ENCODE measurements around the gene EPS15. TPM values are rescaled to one million over a fixed set of nuclear protein-coding genes. Genes with fewer than 3 reads are reported as not detected.
"Not testable (repeated sequence)": the region's sequence is repeated elsewhere in the genome, so short reads cannot be mapped to it uniquely, and the experiment has no call there.

Gene EPS15
- total RNA-seq, 1 donor from 2014 or later, result 44.6 TPM

DNA sequence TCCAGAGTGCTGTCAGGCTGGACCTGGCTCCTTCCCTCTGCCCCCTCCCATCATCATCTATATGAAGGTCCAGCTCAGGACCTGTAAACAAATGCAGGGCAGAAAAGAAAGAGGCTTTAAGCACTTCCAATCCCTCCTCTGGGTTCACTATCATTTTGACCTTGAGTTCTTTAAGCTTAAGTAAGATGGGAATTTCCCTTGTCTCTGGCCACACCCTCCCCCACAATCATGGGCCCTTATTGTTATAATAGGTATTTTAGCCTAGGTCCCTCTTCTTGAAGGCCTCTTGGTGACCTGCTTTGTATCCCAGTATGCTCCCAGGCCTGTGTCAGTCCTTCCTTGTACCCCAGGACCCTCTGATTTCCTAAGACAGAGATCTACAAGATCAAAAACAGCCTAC is 45.1 kb upstream of the EPS15 start:
- no peak for DNase-seq (ENCODE audit: low spot score in 2 of 2)
- Histone ChIP-seq H3K27ac (peak overlapping the region; percentile 68), H3K4me3 (no peak overlapping the region), H3K4me1 (peaks cover 0 to 37% of the 10 kb centered on the region in 2 donors), H3K9me3 (no peaks in the 10 kb centered on the region), H3K27me3 (no peaks in the 10 kb centered on the region), H3K36me3 (no peaks in the 10 kb centered on the region)
- TF ChIP-seq, protein P1, sequence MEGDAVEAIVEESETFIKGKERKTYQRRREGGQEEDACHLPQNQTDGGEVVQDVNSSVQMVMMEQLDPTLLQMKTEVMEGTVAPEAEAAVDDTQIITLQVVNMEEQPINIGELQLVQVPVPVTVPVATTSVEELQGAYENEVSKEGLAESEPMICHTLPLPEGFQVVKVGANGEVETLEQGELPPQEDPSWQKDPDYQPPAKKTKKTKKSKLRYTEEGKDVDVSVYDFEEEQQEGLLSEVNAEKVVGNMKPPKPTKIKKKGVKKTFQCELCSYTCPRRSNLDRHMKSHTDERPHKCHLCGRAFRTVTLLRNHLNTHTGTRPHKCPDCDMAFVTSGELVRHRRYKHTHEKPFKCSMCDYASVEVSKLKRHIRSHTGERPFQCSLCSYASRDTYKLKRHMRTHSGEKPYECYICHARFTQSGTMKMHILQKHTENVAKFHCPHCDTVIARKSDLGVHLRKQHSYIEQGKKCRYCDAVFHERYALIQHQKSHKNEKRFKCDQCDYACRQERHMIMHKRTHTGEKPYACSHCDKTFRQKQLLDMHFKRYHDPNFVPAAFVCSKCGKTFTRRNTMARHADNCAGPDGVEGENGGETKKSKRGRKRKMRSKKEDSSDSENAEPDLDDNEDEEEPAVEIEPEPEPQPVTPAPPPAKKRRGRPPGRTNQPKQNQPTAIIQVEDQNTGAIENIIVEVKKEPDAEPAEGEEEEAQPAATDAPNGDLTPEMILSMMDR (IDR thresholded peaks at IDR 0.05), result no peak
- intact Hi-C loops (cut with DNase I), result loop anchor here (5.0 kb wide), 1 partner anchor 53 kb away; the partner anchor contains the start of gene OSBPL9

DNA sequence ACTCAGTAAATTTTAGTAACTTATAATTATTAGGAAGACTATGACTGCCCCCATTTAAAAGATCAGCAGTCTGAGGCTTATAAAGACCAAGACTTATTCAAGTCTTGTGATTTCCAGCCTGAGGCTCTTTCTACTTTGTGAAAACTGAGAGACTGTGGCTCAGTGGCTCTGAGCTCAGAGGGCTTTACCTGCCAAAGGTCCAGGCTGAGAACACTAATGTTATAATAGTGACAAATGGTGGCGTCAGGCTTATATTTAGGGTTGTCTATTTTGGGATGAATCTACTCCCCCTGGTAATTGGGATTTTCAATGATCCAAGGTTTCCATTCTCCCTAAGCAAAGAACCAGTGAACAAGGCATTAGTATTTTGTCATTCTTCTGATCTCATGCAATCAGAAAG is 42.6 kb upstream of the EPS15 start:
- no peaks in the 10 kb centered on the region for H3K27me3 ChIP-seq
- H3K9me3 ChIP-seq, result no peaks in the 10 kb centered on the region
- peak overlapping the region; percentile 14 to 68 for H3K27ac ChIP-seq
- TF ChIP-seq, protein P1 (IDR thresholded peaks at IDR 0.05), result no peak
- H3K4me3 ChIP-seq, result no peak overlapping the region
- no peaks in the 10 kb centered on the region for H3K36me3 ChIP-seq
- H3K4me1 ChIP-seq, result peaks cover 0 to 18% of the 10 kb centered on the region in 2 donors
- intact Hi-C loops (cut with DNase I), result loop anchor here (5.0 kb wide), 1 partner anchor 56 kb away; the partner anchor contains the start of gene OSBPL9
- no peak for DNase-seq (ENCODE audit: low spot score in 2 of 2)

DNA sequence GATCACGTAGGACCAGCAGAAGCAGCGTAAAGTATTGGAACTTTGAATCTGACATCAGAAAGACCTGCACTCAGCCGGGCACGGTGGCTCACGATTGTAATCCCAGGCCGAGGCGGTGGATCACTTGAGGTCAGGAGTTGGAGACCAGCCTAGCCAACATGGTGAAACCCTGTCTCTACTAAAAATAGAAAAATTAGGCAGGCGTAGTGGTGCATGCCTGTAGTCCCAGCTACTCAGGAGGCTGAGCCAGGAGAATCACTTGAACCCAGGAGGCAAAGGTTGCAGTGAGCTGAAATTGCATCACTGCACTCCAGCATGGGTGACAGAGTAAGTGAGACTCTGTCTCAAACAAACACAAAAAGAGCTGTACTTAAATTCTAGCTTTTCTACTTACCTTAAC is 41.8 kb upstream of the EPS15 start:
- H3K27me3 ChIP-seq; H3K4me3 ChIP-seq; H3K9me3 ChIP-seq; DNase-seq (ENCODE audit: low spot score in 2 of 2); H3K36me3 ChIP-seq: not testable (repeated sequence)
- Histone ChIP-seq H3K27ac (peak overlapping the region; percentile 6 to 14), H3K4me1 (peaks cover 0 to 11% of the 10 kb centered on the region in 2 donors)
- intact Hi-C loops (cut with DNase I), result loop anchor here (5.0 kb wide), 1 partner anchor 56 kb away; the partner anchor contains the start of gene OSBPL9

DNA sequence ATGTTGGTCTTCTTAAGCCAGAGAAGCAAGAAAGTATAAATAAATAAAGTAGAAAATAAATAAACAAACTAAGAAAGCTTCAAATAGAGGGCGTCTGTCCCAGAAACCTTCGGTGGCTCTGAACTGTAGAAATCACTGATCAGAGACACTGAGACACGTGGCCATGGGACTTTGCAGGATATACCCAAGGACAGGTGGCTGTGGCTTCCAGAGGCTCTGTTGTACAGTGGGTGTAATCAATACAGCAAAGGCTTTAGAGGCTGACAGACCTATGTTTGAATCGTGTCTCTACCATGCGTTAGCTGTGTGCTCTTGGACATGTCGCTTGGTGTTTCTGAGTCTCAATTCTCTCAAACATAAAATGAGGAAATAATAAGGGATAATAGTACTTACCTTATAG is 41.0 kb upstream of the EPS15 start:
- TF ChIP-seq, protein P1 (IDR thresholded peaks at IDR 0.05), result no peak
- Histone ChIP-seq H3K9me3 (no peaks in the 10 kb centered on the region), H3K4me3 (no peak overlapping the region), H3K27ac (no peak overlapping the region), H3K27me3 (no peaks in the 10 kb centered on the region), H3K4me1 (peaks cover 0 to 9% of the 10 kb centered on the region in 2 donors), H3K36me3 (no peaks in the 10 kb centered on the region)
- DNase-seq (ENCODE audit: low spot score in 2 of 2), result no peak
- intact Hi-C loops (cut with DNase I), result loop anchor here (5.0 kb wide), 1 partner anchor 57 kb away; the partner anchor contains the start of gene OSBPL9

DNA sequence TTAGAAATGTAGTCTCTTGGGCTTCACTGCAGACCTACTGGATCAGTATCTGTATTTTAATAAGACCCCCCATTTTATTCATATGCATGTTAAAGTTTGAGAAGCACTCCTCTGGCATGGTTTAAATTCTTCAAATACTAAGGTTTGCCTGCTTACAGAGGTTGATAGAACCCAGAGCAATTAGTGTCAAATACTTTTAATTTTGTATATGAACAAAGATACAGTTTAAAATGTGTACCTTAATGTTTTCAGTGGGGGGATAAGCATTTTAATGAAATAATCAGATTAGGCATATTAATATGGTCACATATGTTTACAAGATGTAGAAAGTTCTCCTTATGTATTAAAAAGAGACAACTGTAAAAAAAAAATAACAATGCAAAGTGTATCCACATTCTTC is 40.4 kb upstream of the EPS15 start:
- no peak overlapping the region for H3K27ac ChIP-seq
- TF ChIP-seq, protein P1 (IDR thresholded peaks at IDR 0.05), result no peak
- intact Hi-C loops (cut with DNase I), result no loop called here
- no peaks in the 10 kb centered on the region for H3K36me3 ChIP-seq
- no peaks in the 10 kb centered on the region for H3K9me3 ChIP-seq
- H3K4me1 ChIP-seq, result peaks cover 0 to 9% of the 10 kb centered on the region in 2 donors
- DNase-seq (ENCODE audit: low spot score in 2 of 2), result no peak
- H3K27me3 ChIP-seq, result no peaks in the 10 kb centered on the region
- no peak overlapping the region for H3K4me3 ChIP-seq

DNA sequence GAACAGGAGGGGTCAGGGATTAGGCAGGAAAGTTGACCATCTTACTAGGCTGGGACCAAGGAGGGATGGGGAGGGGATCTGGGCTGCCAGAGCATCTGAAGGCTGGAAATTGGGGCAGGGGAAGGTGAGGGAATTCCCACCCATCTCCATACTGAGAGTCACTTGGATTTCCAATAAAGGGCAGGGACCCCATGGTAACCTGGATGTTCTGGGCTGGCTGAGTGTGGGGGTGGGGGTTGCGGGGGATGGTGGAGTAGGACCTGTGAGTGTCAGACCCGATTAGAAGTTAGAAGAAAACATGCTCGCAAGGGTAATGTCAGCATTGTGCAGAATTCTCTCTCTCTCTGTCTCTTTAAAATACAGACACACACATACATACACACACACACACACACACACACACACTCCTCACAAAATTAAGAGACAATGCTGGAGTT is 40.0 kb upstream of the EPS15 start:
- no peaks in the 10 kb centered on the region for H3K27me3 ChIP-seq
- H3K4me3 ChIP-seq, result no peak overlapping the region
- H3K4me1 ChIP-seq, result peaks cover 0 to 9% of the 10 kb centered on the region in 2 donors
- no peaks in the 10 kb centered on the region for H3K36me3 ChIP-seq
- no peaks in the 10 kb centered on the region for H3K9me3 ChIP-seq
- TF ChIP-seq, protein P1 (IDR thresholded peaks at IDR 0.05), result no peak
- no peak for DNase-seq (ENCODE audit: low spot score in 2 of 2)
- H3K27ac ChIP-seq, result no peak overlapping the region
- intact Hi-C loops (cut with DNase I), result no loop called here
